ENCODE measurements around the gene FOXE3. TPM values are rescaled to one million over a fixed set of nuclear protein-coding genes. Genes with fewer than 3 reads are reported as not detected.

FOXE3 gene
- total and polyA plus RNA-seq, 2 donors (not counting 1 experiment from before 2014, with no cell fraction given), result not detected

GRCh38 chr1:47420547-47420946, 4.5 kb downstream of the FOXE3 start:
- no peak overlapping the region for H3K9ac ChIP-seq (ENCODE audit: insufficient read depth, low read length)
- TF ChIP-seq CTCF (conservative IDR thresholded peaks at IDR 0.05 in 1 of 2, IDR thresholded peaks at IDR 0.05 in 1 of 2; ENCODE audit: low read depth in 1 of 2, low read length in 2 of 2), result no peak
- TF ChIP-seq EZH2 (IDR thresholded peaks at IDR 0.05; ENCODE audit: low read length, missing control alignments), result no peak
- H3K4me1 ChIP-seq (ENCODE audit: control insufficient read depth, extremely low read depth, insufficient read depth, low read length), result no peaks in the 10 kb centered on the region

GRCh38 chr1:47423872-47424271, 7.8 kb downstream of the FOXE3 start:
- Histone ChIP-seq H3K9me3 (ENCODE audit: control insufficient read depth, insufficient read depth, low read depth, low read length) (no peaks in the 10 kb centered on the region), H3K4me3 (replicated peaks in 1 of 4; ENCODE audit: control extremely low read depth in 1 of 4, insufficient read depth in 1 of 4, low read depth in 3 of 4, low read length in 4 of 4) (no peak overlapping the region), H3K27ac (ENCODE audit: insufficient read depth, low read length) (no peak overlapping the region), H4K20me1 (ENCODE audit: control insufficient read depth, extremely low read depth, insufficient read depth, low read length) (no peaks in the 10 kb centered on the region), H3K9ac (ENCODE audit: insufficient read depth, low read length) (no peak overlapping the region), H3K79me2 (ENCODE audit: control insufficient read depth, insufficient read depth, low read length) (no peaks in the 10 kb centered on the region), H3K4me1 (ENCODE audit: control insufficient read depth, extremely low read depth, insufficient read depth, low read length) (no peaks in the 10 kb centered on the region), H3K36me3 (ENCODE audit: control insufficient read depth, insufficient read depth, low read length) (no peaks in the 10 kb centered on the region), H2AFZ (ENCODE audit: low read length) (no peak overlapping the region), H3K4me2 (ENCODE audit: extremely low read depth, insufficient read depth, low read length) (no peak overlapping the region), H3K27me3 (ENCODE audit: control insufficient read depth, insufficient read depth, low read length) (no peaks in the 10 kb centered on the region)
- DNase-seq (ENCODE audit: low read depth in 2 of 2), result no peak
- no peak for TF ChIP-seq EZH2 (IDR thresholded peaks at IDR 0.05; ENCODE audit: low read length, missing control alignments)
- no peak for TF ChIP-seq CTCF (conservative IDR thresholded peaks at IDR 0.05 in 1 of 2, IDR thresholded peaks at IDR 0.05 in 1 of 2; ENCODE audit: low read depth in 1 of 2, low read length in 2 of 2)

More at GRCh38 chr1:47420547-47420946, 4.5 kb downstream of the FOXE3 start:
- Histone ChIP-seq H3K9me3 (ENCODE audit: control insufficient read depth, insufficient read depth, low read depth, low read length) (no peaks in the 10 kb centered on the region), H3K4me3 (replicated peaks in 1 of 4; ENCODE audit: control extremely low read depth in 1 of 4, insufficient read depth in 1 of 4, low read depth in 3 of 4, low read length in 4 of 4) (no peak overlapping the region), H3K36me3 (ENCODE audit: control insufficient read depth, insufficient read depth, low read length) (no peaks in the 10 kb centered on the region), H3K27me3 (ENCODE audit: control insufficient read depth, insufficient read depth, low read length) (peaks cover 14% of the 10 kb centered on the region), H3K79me2 (ENCODE audit: control insufficient read depth, insufficient read depth, low read length) (no peaks in the 10 kb centered on the region), H2AFZ (ENCODE audit: low read length) (no peak overlapping the region), H3K4me2 (ENCODE audit: extremely low read depth, insufficient read depth, low read length) (no peak overlapping the region), H3K27ac (ENCODE audit: insufficient read depth, low read length) (no peak overlapping the region), H4K20me1 (ENCODE audit: control insufficient read depth, extremely low read depth, insufficient read depth, low read length) (no peaks in the 10 kb centered on the region)
- no peak for DNase-seq (ENCODE audit: low read depth in 2 of 2)

DNA sequence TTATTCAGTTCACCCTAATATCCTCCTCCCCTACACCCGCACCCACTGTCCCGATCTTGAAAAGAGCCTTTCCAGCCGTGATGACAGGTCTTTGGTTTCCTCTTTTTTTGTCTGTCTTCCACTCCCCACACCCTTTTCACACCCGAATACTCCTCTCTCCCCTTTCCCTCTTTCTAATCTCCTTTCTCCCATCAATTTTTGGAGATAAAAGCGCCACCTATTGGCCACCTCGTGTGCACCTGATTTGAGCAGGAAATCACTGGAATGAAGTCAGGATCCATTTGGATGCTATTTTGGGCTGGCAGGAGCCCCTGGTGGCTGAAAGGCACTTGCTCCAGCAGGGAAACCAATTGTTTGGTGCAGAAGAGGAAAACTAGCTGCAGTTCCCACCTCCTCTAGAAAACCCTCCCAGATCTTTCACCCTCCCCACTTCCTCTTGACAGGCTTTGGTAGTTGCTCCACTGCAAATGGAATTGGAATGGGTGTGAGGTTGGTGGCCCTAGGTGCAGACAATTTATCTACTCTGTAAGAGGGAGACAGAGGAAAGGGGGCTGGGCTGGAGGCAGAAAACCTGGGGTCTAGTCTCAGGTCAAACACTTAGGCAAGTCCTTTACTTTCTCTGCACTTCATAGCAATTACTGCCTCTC, 8.4 kb downstream of the FOXE3 start:
- no peaks in the 10 kb centered on the region for H3K79me2 ChIP-seq (ENCODE audit: control insufficient read depth, insufficient read depth, low read length)
- H3K4me3 ChIP-seq (replicated peaks in 1 of 4; ENCODE audit: control extremely low read depth in 1 of 4, insufficient read depth in 1 of 4, low read depth in 3 of 4, low read length in 4 of 4), result no peak overlapping the region
- peak; percentile 40 to 61 for DNase-seq (ENCODE audit: low read depth in 2 of 2)
- no peaks in the 10 kb centered on the region for H3K36me3 ChIP-seq (ENCODE audit: control insufficient read depth, insufficient read depth, low read length)
- no peaks in the 10 kb centered on the region for H3K27me3 ChIP-seq (ENCODE audit: control insufficient read depth, insufficient read depth, low read length)
- no peak overlapping the region for H3K9ac ChIP-seq (ENCODE audit: insufficient read depth, low read length)
- H3K27ac ChIP-seq (ENCODE audit: insufficient read depth, low read length), result no peak overlapping the region
- H3K9me3 ChIP-seq (ENCODE audit: control insufficient read depth, insufficient read depth, low read depth, low read length), result no peaks in the 10 kb centered on the region
- TF ChIP-seq CTCF (conservative IDR thresholded peaks at IDR 0.05 in 1 of 2, IDR thresholded peaks at IDR 0.05 in 1 of 2; ENCODE audit: low read depth in 1 of 2, low read length in 2 of 2), result peak; percentile 79 to 87
- no peak for TF ChIP-seq EZH2 (IDR thresholded peaks at IDR 0.05; ENCODE audit: low read length, missing control alignments)
- no peak overlapping the region for H2AFZ ChIP-seq (ENCODE audit: low read length)
- H3K4me1 ChIP-seq (ENCODE audit: control insufficient read depth, extremely low read depth, insufficient read depth, low read length), result no peaks in the 10 kb centered on the region
- no peak overlapping the region for H3K4me2 ChIP-seq (ENCODE audit: extremely low read depth, insufficient read depth, low read length)
- no peaks in the 10 kb centered on the region for H4K20me1 ChIP-seq (ENCODE audit: control insufficient read depth, extremely low read depth, insufficient read depth, low read length)

All from fibroblast of lung (primary cell).